Muscle layer of colon (tissue), 2 donors: Measurements from ENCODE around the gene FYB1.

ENCODE experiments used
- H3K27ac ChIP-seq: one replicate; pipeline ENCODE4 v1.7.0; 2013; ENCODE audit warnings: low read depth, mild to moderate bottlenecking, low read length, moderate library complexity
- H3K27me3 ChIP-seq, 2 donors: one replicate each; pipeline ENCODE4 v1.7.0; 2013; ENCODE audit warnings: low read length in 2 of 2, mild to moderate bottlenecking in 2 of 2; ENCODE audit not compliant: insufficient read depth in 2 of 2, control insufficient read depth in 1 of 2
- H3K36me3 ChIP-seq: one replicate; pipeline ENCODE4 v1.7.0; 2013; ENCODE audit warnings: mild to moderate bottlenecking, low read length; ENCODE audit not compliant: insufficient read depth
- H3K4me1 ChIP-seq: one replicate; pipeline ENCODE4 v1.7.0; 2013; ENCODE audit warnings: mild to moderate bottlenecking, low read length; ENCODE audit not compliant: insufficient read depth
- H3K4me3 ChIP-seq, 2 donors: one replicate each; pipeline ENCODE4 v1.7.0; 2013; ENCODE audit warnings: low read length in 2 of 2, low read depth in 1 of 2, mild to moderate bottlenecking in 1 of 2, moderate library complexity in 1 of 2
- H3K9ac ChIP-seq: one replicate; pipeline ENCODE4 v1.7.0; 2013; ENCODE audit warnings: low read length
- H3K9me3 ChIP-seq: one replicate; pipeline ENCODE4 v1.7.0; 2013; ENCODE audit warnings: mild to moderate bottlenecking, low read length
- donor health status: abdominal sarcoma.
- donor health status: Adenocarcinoma of cecum.

FYB1 gene

DNA sequence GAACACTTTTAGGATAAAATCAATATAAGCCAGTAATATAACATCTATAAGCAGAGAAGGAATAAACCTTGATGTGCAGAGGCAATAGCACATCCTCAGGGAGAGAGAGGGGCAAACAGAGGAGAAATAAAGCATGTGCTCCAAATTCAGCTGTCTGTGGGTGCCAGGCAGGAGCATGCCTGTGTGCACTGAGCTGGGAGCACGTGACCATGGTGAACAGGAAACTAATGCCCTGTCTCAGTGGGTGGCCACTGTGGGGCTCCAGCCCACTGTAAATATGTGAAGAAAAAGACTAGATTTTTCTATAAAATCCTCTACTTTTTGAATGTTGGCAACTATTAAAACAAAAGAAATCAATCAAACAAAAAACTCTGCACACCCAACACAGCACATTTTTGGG is 55.3 kb downstream of the FYB1 start:
- Histone ChIP-seq H3K27ac (no peak overlapping the region), H3K9ac (no peak overlapping the region), H3K4me3 (no peak overlapping the region), H3K36me3 (no peaks in the 10 kb centered on the region), H3K27me3 (no peaks in the 10 kb centered on the region), H3K4me1 (no peaks in the 10 kb centered on the region), H3K9me3 (no peaks in the 10 kb centered on the region)

GRCh38 chr5:39161578-39161977 is 57.8 kb downstream of the FYB1 start:
- Histone ChIP-seq H3K4me1 (no peaks in the 10 kb centered on the region), H3K27me3 (no peaks in the 10 kb centered on the region), H3K4me3 (no peak overlapping the region), H3K27ac (no peak overlapping the region), H3K9me3 (no peaks in the 10 kb centered on the region), H3K9ac (no peak overlapping the region), H3K36me3 (no peaks in the 10 kb centered on the region)

- Histone ChIP-seq H3K4me1 (no peaks in the 10 kb centered on the region), H3K36me3 (no peaks in the 10 kb centered on the region), H3K9ac (no peak overlapping the region), H3K27me3 (no peaks in the 10 kb centered on the region), H3K27ac (no peak overlapping the region), H3K4me3 (no peak overlapping the region), H3K9me3 (no peaks in the 10 kb centered on the region)
Observed at GRCh38 chr5:39160576-39161213, 58.7 kb downstream of the FYB1 start.

DNA sequence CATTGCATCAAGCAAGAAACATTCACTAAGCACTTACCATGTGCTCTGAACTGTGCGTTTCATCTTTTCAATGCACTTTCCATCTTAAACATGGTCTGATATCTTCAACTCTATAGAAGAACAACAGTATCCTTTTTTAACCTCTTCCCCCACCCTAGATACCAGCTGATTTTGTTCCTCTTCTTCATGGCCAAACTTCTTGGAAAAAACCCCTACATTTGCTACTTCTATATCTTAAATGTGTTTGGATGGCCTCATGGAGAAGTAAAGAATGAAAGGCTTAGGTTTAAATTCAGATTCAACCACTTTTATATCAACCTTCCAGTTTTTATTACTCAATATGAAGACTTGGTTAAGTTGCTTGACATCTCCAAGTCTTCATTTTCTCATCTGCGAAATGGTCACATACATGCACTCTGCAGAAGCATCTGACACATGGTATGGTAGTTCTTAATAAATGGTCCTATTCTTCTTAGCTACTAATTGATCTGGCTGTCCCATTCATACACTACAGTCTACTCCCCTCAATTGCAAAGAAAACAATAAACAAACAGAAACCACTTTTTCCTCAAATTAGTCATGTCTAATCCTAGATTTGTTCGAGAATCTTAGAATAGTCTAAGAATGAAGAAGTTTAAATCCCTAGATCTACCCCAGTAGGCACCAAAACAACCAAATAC is 59.4 kb downstream of the FYB1 start:
- H3K36me3 ChIP-seq = no peaks in the 10 kb centered on the region
- no peak overlapping the region for H3K9ac ChIP-seq
- no peak overlapping the region for H3K27ac ChIP-seq
- H3K9me3 ChIP-seq = no peaks in the 10 kb centered on the region
- H3K27me3 ChIP-seq = no peaks in the 10 kb centered on the region
- no peak overlapping the region for H3K4me3 ChIP-seq
- no peaks in the 10 kb centered on the region for H3K4me1 ChIP-seq

- Histone ChIP-seq H3K27ac (no peak overlapping the region), H3K9ac (no peak overlapping the region), H3K4me3 (no peak overlapping the region), H3K4me1 (no peaks in the 10 kb centered on the region), H3K9me3 (no peaks in the 10 kb centered on the region), H3K36me3 (no peaks in the 10 kb centered on the region), H3K27me3 (no peaks in the 10 kb centered on the region)
Observed at GRCh38 chr5:39158786-39159185, 60.6 kb downstream of the FYB1 start.

DNA sequence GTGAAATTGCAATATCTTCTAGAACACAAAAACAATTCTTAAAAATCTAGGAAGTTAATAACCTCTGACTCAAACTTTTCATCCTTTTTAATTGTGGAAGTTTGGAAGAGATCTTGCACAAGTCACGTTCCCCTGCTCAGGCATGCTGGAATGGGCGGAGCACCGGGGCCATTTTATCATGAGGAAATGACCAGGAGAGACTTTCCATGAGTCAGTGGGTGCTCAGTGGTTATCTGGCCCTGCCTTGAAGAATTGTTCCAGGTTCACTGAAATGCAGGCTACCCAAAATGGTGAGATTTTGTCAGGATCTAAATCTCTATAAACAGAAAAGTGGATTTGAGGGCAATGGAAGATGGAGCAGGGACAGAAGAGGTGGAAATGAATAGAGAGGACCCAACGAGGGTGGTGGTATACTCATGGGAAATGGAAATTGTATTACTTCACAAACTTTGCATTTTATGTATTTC is 61.2 kb downstream of the FYB1 start:
- Histone ChIP-seq H3K4me1 (no peaks in the 10 kb centered on the region), H3K9ac (no peak overlapping the region), H3K27ac (no peak overlapping the region), H3K9me3 (no peaks in the 10 kb centered on the region), H3K27me3 (no peaks in the 10 kb centered on the region), H3K36me3 (no peaks in the 10 kb centered on the region), H3K4me3 (no peak overlapping the region)

- H3K4me3 ChIP-seq = no peak overlapping the region
- H3K9ac ChIP-seq = no peak overlapping the region
- no peaks in the 10 kb centered on the region for H3K4me1 ChIP-seq
- no peaks in the 10 kb centered on the region for H3K36me3 ChIP-seq
- no peaks in the 10 kb centered on the region for H3K9me3 ChIP-seq
- H3K27me3 ChIP-seq = no peaks in the 10 kb centered on the region
- H3K27ac ChIP-seq = no peak overlapping the region
Observed at GRCh38 chr5:39157701-39158100, 61.7 kb downstream of the FYB1 start.

GRCh38 chr5:39156082-39156481 is 63.3 kb downstream of the FYB1 start:
- Histone ChIP-seq H3K27ac (no peak overlapping the region), H3K9ac (no peak overlapping the region), H3K9me3 (no peaks in the 10 kb centered on the region), H3K27me3 (no peaks in the 10 kb centered on the region), H3K36me3 (no peaks in the 10 kb centered on the region), H3K4me1 (no peaks in the 10 kb centered on the region), H3K4me3 (no peak overlapping the region)

DNA sequence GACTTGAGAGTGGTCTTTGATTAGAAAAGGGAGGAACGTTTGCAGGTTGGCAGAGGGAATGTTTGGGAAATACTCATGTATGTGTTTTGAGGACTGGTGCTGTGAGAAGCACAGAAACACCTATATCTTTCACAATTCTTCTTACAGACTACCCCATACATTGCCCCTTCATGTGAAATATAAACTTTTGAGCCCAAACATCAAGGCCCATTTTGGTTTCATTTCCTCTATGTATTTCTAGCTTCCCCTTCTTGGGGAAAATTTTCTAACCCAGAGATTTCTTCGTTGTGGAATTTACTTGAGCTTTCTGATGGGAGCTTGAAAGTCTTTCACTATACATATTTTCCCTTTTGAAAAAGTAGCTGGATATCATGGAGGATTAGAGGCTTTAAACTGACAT is 67.6 kb downstream of the FYB1 start:
- no peaks in the 10 kb centered on the region for H3K9me3 ChIP-seq
- no peaks in the 10 kb centered on the region for H3K27me3 ChIP-seq
- no peak overlapping the region for H3K9ac ChIP-seq
- no peak overlapping the region for H3K4me3 ChIP-seq
- H3K27ac ChIP-seq = no peak overlapping the region
- H3K4me1 ChIP-seq = no peaks in the 10 kb centered on the region
- no peaks in the 10 kb centered on the region for H3K36me3 ChIP-seq

DNA sequence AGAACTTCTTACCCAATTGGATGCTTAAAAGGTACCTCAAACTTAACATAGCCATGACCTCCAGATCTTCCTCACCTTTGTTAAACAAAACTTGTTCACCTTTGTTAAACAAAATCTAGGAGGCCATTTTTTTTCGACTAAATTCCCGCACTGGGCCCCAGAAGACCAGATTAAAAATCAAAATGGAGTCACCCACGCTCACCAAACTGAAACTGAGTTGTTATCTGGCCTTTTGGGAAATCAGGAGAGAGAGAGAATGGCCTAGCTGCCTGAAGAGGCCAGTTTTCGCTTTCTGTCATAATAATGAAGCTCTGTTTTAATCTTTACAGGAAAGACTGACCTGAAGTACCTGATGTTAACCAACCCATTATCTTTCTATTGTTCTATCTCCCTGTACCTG is 69.4 kb downstream of the FYB1 start:
- Histone ChIP-seq H3K4me3 (no peak overlapping the region), H3K27ac (no peak overlapping the region)

GRCh38 chr5:39148983-39149534 is 70.3 kb downstream of the FYB1 start:
- no peaks in the 10 kb centered on the region for H3K9me3 ChIP-seq
- no peaks in the 10 kb centered on the region for H3K36me3 ChIP-seq
- no peak overlapping the region for H3K4me3 ChIP-seq
- no peaks in the 10 kb centered on the region for H3K27me3 ChIP-seq
- no peak overlapping the region for H3K9ac ChIP-seq
- H3K4me1 ChIP-seq = no peaks in the 10 kb centered on the region
- H3K27ac ChIP-seq = no peak overlapping the region

More for the DNA sequence above, 69.4 kb downstream of the FYB1 start:
- H3K27me3 ChIP-seq = no peaks in the 10 kb centered on the region
- H3K9me3 ChIP-seq = no peaks in the 10 kb centered on the region
- no peaks in the 10 kb centered on the region for H3K4me1 ChIP-seq
- H3K9ac ChIP-seq = no peak overlapping the region
- no peaks in the 10 kb centered on the region for H3K36me3 ChIP-seq
